Osteocyte (in vitro differentiated cells): ENCODE results near the gene GM2A. TPM values are rescaled to one million over a fixed set of nuclear protein-coding genes. Genes with fewer than 3 reads are reported as not detected.

Source experiments
- DNase-seq: peaks from one replicate; pipeline ENCODE4 v3.0.0; 2021; ENCODE audit warnings: mixed read lengths; ENCODE audit not compliant: unreplicated experiment; ENCODE audit errors: extremely low spot score
- H3K27ac Mint-ChIP-seq: one replicate; pipeline ENCODE4 v1.8.0; 2021; ENCODE audit warnings: mild to moderate bottlenecking, mixed read lengths; ENCODE audit not compliant: unreplicated experiment
- H3K27me3 Mint-ChIP-seq: one replicate; pipeline ENCODE4 v1.8.0; 2021; ENCODE audit warnings: mixed read lengths; ENCODE audit not compliant: unreplicated experiment
- H3K36me3 Mint-ChIP-seq: one replicate; pipeline ENCODE4 v1.8.0; 2021; ENCODE audit warnings: mixed read lengths; ENCODE audit not compliant: unreplicated experiment
- H3K4me1 Mint-ChIP-seq: one replicate; pipeline ENCODE4 v1.8.0; 2021; ENCODE audit warnings: mixed read lengths; ENCODE audit not compliant: unreplicated experiment
- H3K4me3 Mint-ChIP-seq: one replicate; pipeline ENCODE4 v1.8.0; 2021; ENCODE audit warnings: mild to moderate bottlenecking, moderate library complexity, mixed read lengths; ENCODE audit not compliant: unreplicated experiment
- H3K9me3 Mint-ChIP-seq: one replicate; pipeline ENCODE4 v1.8.0; 2021; ENCODE audit warnings: mixed read lengths; ENCODE audit not compliant: unreplicated experiment
- CTCF ChIP-seq: fragments of 200-600 bp; sonication (generic); IDR thresholded peaks from 2 replicates; pipeline ENCODE4 v1.5.0; 2021; ENCODE audit warnings: antibody characterized with exemption, mild to moderate bottlenecking, moderate library complexity
- total RNA-seq: library from RNA; stranded (reverse); gene quantifications from 2 replicates; pipeline ENCODE4 v1.2.1, GENCODE V29; 2021

GM2A gene
- total RNA-seq, 1 donor from 2014 or later, result 28.2 TPM

- no peak for TF ChIP-seq CTCF
- H3K4me3 Mint-ChIP-seq, result no peak overlapping the region
- no peaks in the 10 kb centered on the region for H3K9me3 Mint-ChIP-seq
- H3K4me1 Mint-ChIP-seq, result peaks cover 4% of the 10 kb centered on the region
- peaks cover 2% of the 10 kb centered on the region for H3K27me3 Mint-ChIP-seq
- H3K36me3 Mint-ChIP-seq, result no peaks in the 10 kb centered on the region
- no peak overlapping the region for H3K27ac Mint-ChIP-seq
- no peak for DNase-seq
These were observed 33.8 kb upstream of the GM2A start for GRCh38 chr5:151219138-151219537.

- no peak overlapping the region for H3K4me3 Mint-ChIP-seq
- H3K9me3 Mint-ChIP-seq, result no peaks in the 10 kb centered on the region
- no peak for TF ChIP-seq CTCF
- H3K27ac Mint-ChIP-seq, result no peak overlapping the region
- no peak for DNase-seq
- H3K27me3 Mint-ChIP-seq, result peaks cover 2% of the 10 kb centered on the region
- H3K36me3 Mint-ChIP-seq, result no peaks in the 10 kb centered on the region
- H3K4me1 Mint-ChIP-seq, result peaks cover 5% of the 10 kb centered on the region
These were observed 33.2 kb upstream of the GM2A start for GRCh38 chr5:151219789-151220188.

- no peaks in the 10 kb centered on the region for H3K36me3 Mint-ChIP-seq
- no peak overlapping the region for H3K27ac Mint-ChIP-seq
- DNase-seq, result no peak
- no peak for TF ChIP-seq CTCF
- no peak overlapping the region for H3K4me3 Mint-ChIP-seq
- no peaks in the 10 kb centered on the region for H3K9me3 Mint-ChIP-seq
- peaks cover 2% of the 10 kb centered on the region for H3K27me3 Mint-ChIP-seq
- H3K4me1 Mint-ChIP-seq, result peaks cover 5% of the 10 kb centered on the region
These were observed 31.4 kb upstream of the GM2A start for GRCh38 chr5:151221574-151221973.

- Mint-ChIP-seq H3K27me3 (peaks cover 2% of the 10 kb centered on the region), H3K4me1 (peaks cover 5% of the 10 kb centered on the region), H3K9me3 (no peaks in the 10 kb centered on the region), H3K4me3 (no peak overlapping the region), H3K27ac (no peak overlapping the region), H3K36me3 (no peaks in the 10 kb centered on the region)
- no peak for TF ChIP-seq CTCF
- DNase-seq, result no peak
These were observed 30.8 kb upstream of the GM2A start for GRCh38 chr5:151222054-151222789.

- no peak overlapping the region for H3K27ac Mint-ChIP-seq
- H3K27me3 Mint-ChIP-seq, result peaks cover under 1% of the 10 kb centered on the region
- H3K4me1 Mint-ChIP-seq, result peaks cover 5% of the 10 kb centered on the region
- TF ChIP-seq CTCF, result no peak
- no peaks in the 10 kb centered on the region for H3K9me3 Mint-ChIP-seq
- no peak for DNase-seq
- no peaks in the 10 kb centered on the region for H3K36me3 Mint-ChIP-seq
- peak overlapping the region; percentile 79 for H3K4me3 Mint-ChIP-seq
These were observed 30.1 kb upstream of the GM2A start for GRCh38 chr5:151222790-151223446.
